K562 (cell line): Measurements from ENCODE around the gene SON. TPM values are rescaled to one million over a fixed set of nuclear protein-coding genes. Genes with fewer than 3 reads are reported as not detected.

Source experiments
- BHLHE40 ChIP-seq: IDR thresholded peaks from 2 replicates; pipeline ENCODE4 v1.6.1; 2011; ENCODE audit warnings: low read length, improper control_type of control experiment
- CBX8 ChIP-seq: fragments of 200-600 bp; sonication (generic); IDR thresholded peaks from 2 replicates; pipeline ENCODE4 v1.6.1; 2012; ENCODE audit warnings: borderline replicate concordance, mixed run types, low read depth, mild to moderate bottlenecking, moderate library complexity, mixed read lengths, low read length, control low read depth, inconsistent platforms; ENCODE audit not compliant: poor library complexity, severe bottlenecking; ENCODE audit errors: extremely low read depth
- DMBX1 ChIP-seq: fragments of 250-450 bp; sonication (Bioruptor Pico); IDR thresholded peaks from 2 replicates; pipeline ENCODE4 v1.8.0; 2022; ENCODE audit warnings: inconsistent platforms, mild to moderate bottlenecking, moderate library complexity, borderline replicate concordance
- EHMT2 ChIP-seq: fragments of 450-650 bp; IDR thresholded peaks from 2 replicates; pipeline ENCODE4 v1.6.1; 2018; ENCODE audit warnings: antibody characterized with exemption
- EP300 ChIP-seq: IDR thresholded peaks from 2 replicates; pipeline ENCODE4 v1.6.1; 2012; ENCODE audit warnings: low read length, improper control_type of control experiment
- HDAC1 ChIP-seq, 2 experiments: fragments of 450-650 bp; IDR thresholded peaks; 2 replicates each; pipeline ENCODE4 v1.6.1; 2016 to 2017; ENCODE audit warnings: inconsistent platforms in 1 of 2, mild to moderate bottlenecking in 1 of 2, moderate library complexity in 1 of 2
- KLF10 ChIP-seq: fragments of 250-450 bp; sonication (Bioruptor Pico); IDR thresholded peaks from 2 replicates; pipeline ENCODE4 v1.6.1; 2021; ENCODE audit warnings: matching md5 sums
- MBD2 ChIP-seq: sonication (generic); IDR thresholded peaks from 2 replicates; pipeline ENCODE4 v1.6.1; 2016; ENCODE audit warnings: low read depth, borderline replicate concordance
- MCM5 ChIP-seq: fragments of 450-650 bp; IDR thresholded peaks from 2 replicates; pipeline ENCODE4 v1.6.1; 2016; ENCODE audit warnings: low read depth
- PHB ChIP-seq: fragments of 250-450 bp; sonication (Bioruptor Pico); IDR thresholded peaks from 2 replicates; pipeline ENCODE4 v1.5.0; 2021
- PHF20 ChIP-seq: fragments of 450-650 bp; IDR thresholded peaks from 2 replicates; pipeline ENCODE4 v1.6.1; 2018; ENCODE audit not compliant: partially characterized antibody
- PHTF2 ChIP-seq: fragments of 250-450 bp; sonication (Bioruptor Pico); IDR thresholded peaks from 2 replicates; pipeline ENCODE4 v1.5.0; 2021; ENCODE audit warnings: mild to moderate bottlenecking
- PYGO2 ChIP-seq: fragments of 450-650 bp; IDR thresholded peaks from 2 replicates; pipeline ENCODE4 v1.6.1; 2016; ENCODE audit warnings: mild to moderate bottlenecking, missing genetic modification characterization, moderate library complexity, missing compliant biosample characterization
- RBM15 ChIP-seq: fragments of 200-400 bp; formaldehyde crosslinking; IDR thresholded peaks from 2 replicates; pipeline ENCODE4 v1.6.1; 2018; ENCODE audit warnings: mild to moderate bottlenecking, low read length, moderate library complexity; ENCODE audit not compliant: insufficient read depth
- SMARCE1 ChIP-seq: fragments of 450-650 bp; IDR thresholded peaks from 2 replicates; pipeline ENCODE4 v1.7.1; 2016; ENCODE audit warnings: mild to moderate bottlenecking
- TEAD1 ChIP-seq, 2 experiments: fragments of 450-650 bp in 1 of 2; sonication (generic) in 1 of 2; formaldehyde crosslinking; IDR thresholded peaks; 2 replicates each; pipeline versions ENCODE4 v1.4.0 to v1.8.0; 2020 to 2022; ENCODE audit warnings: mild to moderate bottlenecking in 2 of 2, missing genetic modification reagents in 1 of 2
- ZNF324 ChIP-seq: fragments of 250-450 bp; sonication (Bioruptor Pico); IDR thresholded peaks from 2 replicates; pipeline ENCODE4 v1.4.0; 2020; ENCODE audit warnings: mild to moderate bottlenecking
- ZNF644 ChIP-seq: fragments of 200-800 bp; sonication (Bioruptor generic); IDR thresholded peaks from 2 replicates; pipeline ENCODE4 v1.6.1; 2016; ENCODE audit warnings: low read depth, missing genetic modification characterization, missing compliant biosample characterization
- ZNF780A ChIP-seq: fragments of 250-450 bp; sonication (Bioruptor Pico); IDR thresholded peaks from 2 replicates; pipeline ENCODE4 v1.5.0; 2021; ENCODE audit warnings: mild to moderate bottlenecking
- ZNF79 ChIP-seq: fragments of 250-450 bp; sonication (Bioruptor Pico); IDR thresholded peaks from 2 replicates; pipeline ENCODE4 v1.4.0; 2020; ENCODE audit warnings: low read depth, mild to moderate bottlenecking, moderate library complexity
- polyA plus RNA-seq, 8 experiments: library from polyadenylated mRNA; depleted of rRNA in 4 of 8; stranded (reverse) in 5 of 8; unstranded in 3 of 8; fragments of >200 nt; fragmentation: Nextera tagmentation in 2 of 8; fragmentation: Illumina TruSeq in 1 of 8; extraction: Ambion mirVana in 2 of 8; extraction: Trizol in 1 of 8; gene quantifications; 2 replicates each; pipeline versions ENCODE4 v1.2.1 to v1.2.3, GENCODE V29; 2011 to 2014; ENCODE audit warnings: inconsistent platforms in 1 of 8, missing spikeins in 1 of 8
- total RNA-seq, 7 experiments: library from RNA; depleted of rRNA in 6 of 7; stranded (reverse); fragments of >200 nt in 6 of 7; fragmentation: Illumina TruSeq in 2 of 7; extraction: Trizol in 2 of 7; gene quantifications; 2 replicates each; pipeline versions ENCODE4 v1.2.1 to v1.2.3, GENCODE V29; 2011 to 2021; ENCODE audit warnings: low replicate concordance in 1 of 7
- TF ChIP-seq, protein P1 (sequence below): fragments of 250-450 bp; sonication (Bioruptor Pico); IDR thresholded peaks from 2 replicates; pipeline ENCODE4 v1.5.0; 2020; ENCODE audit warnings: mild to moderate bottlenecking, borderline replicate concordance
- TF ChIP-seq, protein P2 (sequence below), 2 experiments: fragments of 450-650 bp; conservative IDR thresholded peaks; 2 replicates each; pipeline ENCODE4 v1.6.1; 2017; ENCODE audit warnings: mild to moderate bottlenecking in 2 of 2, moderate library complexity in 2 of 2
- TF ChIP-seq, protein P3 (sequence below): fragments of 250-450 bp; sonication (Bioruptor Pico); IDR thresholded peaks from 2 replicates; pipeline ENCODE4 v1.5.1; 2021; ENCODE audit warnings: mild to moderate bottlenecking

SON gene
- total and polyA plus RNA-seq, 9 of the 15 experiments (the other 6 are each of a cell fraction or from before 2014, with no cell fraction given) = 105 to 742 (median 187) TPM

DNA sequence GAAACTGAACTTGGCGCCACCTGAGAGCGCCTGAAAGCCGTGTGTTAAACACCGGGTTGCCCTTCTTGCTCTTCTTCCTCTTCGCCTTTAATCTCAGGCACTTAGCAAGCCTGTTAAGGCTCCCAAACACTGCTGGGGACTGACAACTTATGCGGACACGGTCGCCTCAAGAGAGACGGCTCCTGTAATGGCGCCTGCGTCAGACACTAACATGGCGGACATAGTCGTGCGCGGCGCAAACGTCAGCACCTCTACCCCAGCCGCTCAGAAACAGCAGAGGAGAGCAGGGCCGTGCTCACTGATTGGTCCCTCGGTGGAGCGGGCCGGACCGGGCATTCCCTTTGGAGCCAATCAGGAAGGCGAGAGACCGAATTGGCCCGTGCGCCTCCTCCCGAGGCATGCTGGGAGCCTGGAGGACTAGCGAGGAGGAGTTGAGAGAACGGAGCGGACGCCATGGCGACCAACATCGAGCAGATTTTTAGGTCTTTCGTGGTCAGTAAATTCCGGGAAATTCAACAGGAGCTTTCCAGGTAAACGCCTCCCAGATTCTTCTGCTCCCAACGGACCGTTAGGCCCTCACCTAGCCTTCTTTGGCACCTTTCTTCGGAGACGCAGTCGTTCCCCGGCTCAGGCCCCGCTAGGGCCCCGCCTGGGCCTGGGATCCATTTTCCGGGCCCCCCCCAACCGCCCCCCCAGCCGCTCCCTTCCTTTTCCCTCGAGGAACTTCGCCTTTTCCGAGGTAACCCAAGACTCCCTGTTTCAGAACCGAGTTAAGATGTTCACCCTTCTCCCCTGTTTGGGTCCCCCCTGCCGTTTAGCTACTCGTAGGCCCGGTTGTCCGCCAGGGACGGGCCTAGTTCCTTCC is at the start of gene SON (continued):
- TF ChIP-seq, protein P1, sequence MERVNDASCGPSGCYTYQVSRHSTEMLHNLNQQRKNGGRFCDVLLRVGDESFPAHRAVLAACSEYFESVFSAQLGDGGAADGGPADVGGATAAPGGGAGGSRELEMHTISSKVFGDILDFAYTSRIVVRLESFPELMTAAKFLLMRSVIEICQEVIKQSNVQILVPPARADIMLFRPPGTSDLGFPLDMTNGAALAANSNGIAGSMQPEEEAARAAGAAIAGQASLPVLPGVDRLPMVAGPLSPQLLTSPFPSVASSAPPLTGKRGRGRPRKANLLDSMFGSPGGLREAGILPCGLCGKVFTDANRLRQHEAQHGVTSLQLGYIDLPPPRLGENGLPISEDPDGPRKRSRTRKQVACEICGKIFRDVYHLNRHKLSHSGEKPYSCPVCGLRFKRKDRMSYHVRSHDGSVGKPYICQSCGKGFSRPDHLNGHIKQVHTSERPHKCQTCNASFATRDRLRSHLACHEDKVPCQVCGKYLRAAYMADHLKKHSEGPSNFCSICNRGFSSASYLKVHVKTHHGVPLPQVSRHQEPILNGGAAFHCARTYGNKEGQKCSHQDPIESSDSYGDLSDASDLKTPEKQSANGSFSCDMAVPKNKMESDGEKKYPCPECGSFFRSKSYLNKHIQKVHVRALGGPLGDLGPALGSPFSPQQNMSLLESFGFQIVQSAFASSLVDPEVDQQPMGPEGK (CRISPR knock-in tag) = peak; percentile 86
- no peak for TF ChIP-seq ZNF79
- TF ChIP-seq BHLHE40 = peak; percentile 27; the same call in 1 of the 2 replicates
- TF ChIP-seq, protein P2, sequence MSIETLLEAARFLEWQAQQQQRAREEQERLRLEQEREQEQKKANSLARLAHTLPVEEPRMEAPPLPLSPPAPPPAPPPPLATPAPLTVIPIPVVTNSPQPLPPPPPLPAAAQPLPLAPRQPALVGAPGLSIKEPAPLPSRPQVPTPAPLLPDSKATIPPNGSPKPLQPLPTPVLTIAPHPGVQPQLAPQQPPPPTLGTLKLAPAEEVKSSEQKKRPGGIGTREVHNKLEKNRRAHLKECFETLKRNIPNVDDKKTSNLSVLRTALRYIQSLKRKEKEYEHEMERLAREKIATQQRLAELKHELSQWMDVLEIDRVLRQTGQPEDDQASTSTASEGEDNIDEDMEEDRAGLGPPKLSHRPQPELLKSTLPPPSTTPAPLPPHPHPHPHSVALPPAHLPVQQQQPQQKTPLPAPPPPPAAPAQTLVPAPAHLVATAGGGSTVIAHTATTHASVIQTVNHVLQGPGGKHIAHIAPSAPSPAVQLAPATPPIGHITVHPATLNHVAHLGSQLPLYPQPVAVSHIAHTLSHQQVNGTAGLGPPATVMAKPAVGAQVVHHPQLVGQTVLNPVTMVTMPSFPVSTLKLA (conservative IDR thresholded peaks at IDR 0.05) = peak in 1 of 2 experiments; percentile 18; a peak in 2 of 4 replicates
- TF ChIP-seq TEAD1 (CRISPR knock-in tag; IDR thresholded peaks at IDR 0.05) = peak in 1 of 2 experiments; percentile 73; a peak in 2 of 4 replicates
- TF ChIP-seq RBM15 = no peak
- TF ChIP-seq MBD2 = peak; percentile 92
- no peak; the same call in 1 of the 2 replicates for TF ChIP-seq EP300
- TF ChIP-seq MCM5 = no peak
- no peak for TF ChIP-seq ZNF644 (tag)
- TF ChIP-seq PHB = peak; percentile 76; the same call in 1 of the 2 replicates
- no peak for TF ChIP-seq CBX8
- TF ChIP-seq, protein P3, sequence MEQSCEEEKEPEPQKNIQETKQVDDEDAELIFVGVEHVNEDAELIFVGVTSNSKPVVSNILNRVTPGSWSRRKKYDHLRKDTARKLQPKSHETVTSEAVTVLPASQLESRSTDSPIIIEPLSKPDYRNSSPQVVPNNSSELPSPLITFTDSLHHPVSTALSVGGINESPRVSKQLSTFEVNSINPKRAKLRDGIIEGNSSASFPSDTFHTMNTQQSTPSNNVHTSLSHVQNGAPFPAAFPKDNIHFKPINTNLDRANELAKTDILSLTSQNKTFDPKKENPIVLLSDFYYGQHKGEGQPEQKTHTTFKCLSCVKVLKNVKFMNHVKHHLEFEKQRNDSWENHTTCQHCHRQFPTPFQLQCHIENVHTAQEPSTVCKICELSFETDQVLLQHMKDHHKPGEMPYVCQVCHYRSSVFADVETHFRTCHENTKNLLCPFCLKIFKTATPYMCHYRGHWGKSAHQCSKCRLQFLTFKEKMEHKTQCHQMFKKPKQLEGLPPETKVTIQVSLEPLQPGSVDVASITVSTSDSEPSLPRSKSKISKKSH (CRISPR knock-in tag) = no peak
- peak; percentile 87 for TF ChIP-seq PHF20
- TF ChIP-seq DMBX1 (CRISPR knock-in tag) = peak; percentile 38; the same call in 1 of the 2 replicates
- TF ChIP-seq KLF10 (CRISPR knock-in tag) = no peak
- no peak for TF ChIP-seq ZNF324 (CRISPR knock-in tag)
- 0 out of 2 replicates have a peak, but pooled peaks have one; percentile 39 for TF ChIP-seq SMARCE1
- TF ChIP-seq ZNF780A (CRISPR knock-in tag) = no peak
- TF ChIP-seq PHTF2 (CRISPR knock-in tag) = no peak
- no peak for TF ChIP-seq PYGO2 (tag)
- peak in 1 of 2 experiments; percentile 86; a peak in 2 of 4 replicates for TF ChIP-seq HDAC1 (IDR thresholded peaks at IDR 0.05)
- peak; percentile 12; the same call in 1 of the 2 replicates for TF ChIP-seq EHMT2
